Inflammatory macrophage (primary cell): ENCODE results near the gene PPM1L.

ENCODE experiments used
- DNase-seq, 2 donors: peaks; one replicate each; pipeline ENCODE4 v3.0.0-alpha.2; 2020 to 2022

Gene PPM1L

GRCh38 chr3:161104561-161105551 is 348.8 kb downstream of the PPM1L start, which contains the start of gene B3GALNT1:
TSS of gene B3GALNT1 (minus strand) at chr3:161105349. CDS start at chr3:161086754, 18,595 bp downstream.
- peak in 1 of 2 donors; percentile 16 for DNase-seq

- no peak for DNase-seq
Observed at GRCh38 chr3:161107311-161107710, 351.3 kb downstream of the PPM1L start.

GRCh38 chr3:161108840-161109239 is 352.8 kb downstream of the PPM1L start:
- DNase-seq: peak in 1 of 2 donors; percentile 19

- DNase-seq: no peak
Observed at GRCh38 chr3:161117646-161118045, 361.6 kb downstream of the PPM1L start.

- DNase-seq: no peak
Observed at GRCh38 chr3:161126495-161126894, 370.5 kb downstream of the PPM1L start.
